GM12801 (cell line): ENCODE data around the gene OR4F17.
"Not testable (repeated sequence)": the region's sequence is repeated elsewhere in the genome, so short reads cannot be mapped to it uniquely, and the experiment has no call there.

Experiments used
- CTCF ChIP-seq: IDR thresholded peaks from one replicate; pipeline ENCODE4 v1.5.1; 2011; ENCODE audit warnings: control low read depth; ENCODE audit not compliant: insufficient read length; ENCODE audit errors: extremely low read depth

Gene OR4F17

GRCh38 chr19:106804-107203, at the start of gene OR4F17:
OR4F17 (plus strand) TSS chr19:107104; CDS start chr19:110679, 3,575 bp downstream.
- TF ChIP-seq CTCF: not testable (repeated sequence)
